Activated T-cell treated with anti-CD3 and anti-CD28 coated beads, Interleukin-2, amount 50 U/mL, for 24 hours (primary cell): ENCODE data around the gene BET1.

Experiments
- DNase-seq: peaks from one replicate; pipeline ENCODE4 v3.0.0-alpha.2; 2020
- H3K27ac Mint-ChIP-seq: 2 replicates; pipeline ENCODE4 v1.8.0; 2020; ENCODE audit warnings: mild to moderate bottlenecking, mixed read lengths
- H3K27me3 Mint-ChIP-seq: 2 replicates; pipeline ENCODE4 v1.8.0; 2020; ENCODE audit warnings: mixed read lengths
- H3K36me3 Mint-ChIP-seq: 2 replicates; pipeline ENCODE4 v1.8.0; 2020; ENCODE audit warnings: low read depth, mixed read lengths
- H3K4me1 Mint-ChIP-seq: 2 replicates; pipeline ENCODE4 v1.8.0; 2020; ENCODE audit warnings: low read depth, mixed read lengths
- H3K4me3 Mint-ChIP-seq: 2 replicates; pipeline ENCODE4 v1.8.0; 2020; ENCODE audit warnings: mild to moderate bottlenecking, moderate library complexity, mixed read lengths
- H3K9me3 Mint-ChIP-seq: 2 replicates; pipeline ENCODE4 v1.8.0; 2020; ENCODE audit warnings: mixed read lengths

BET1 gene

GRCh38 chr7:93992421-93993110 lies 11.6 kb downstream of the BET1 start:
- no peaks in the 10 kb centered on the region for H3K27me3 Mint-ChIP-seq
- no peak overlapping the region for H3K27ac Mint-ChIP-seq
- H3K4me3 Mint-ChIP-seq, result no peak overlapping the region
- no peak for DNase-seq
- H3K4me1 Mint-ChIP-seq, result peaks cover 6% of the 10 kb centered on the region
- H3K9me3 Mint-ChIP-seq, result no peaks in the 10 kb centered on the region
- H3K36me3 Mint-ChIP-seq, result peaks cover 46% of the 10 kb centered on the region

- Mint-ChIP-seq H3K9me3 (no peaks in the 10 kb centered on the region), H3K4me1 (peaks cover under 1% of the 10 kb centered on the region), H3K27ac (no peak overlapping the region), H3K4me3 (no peak overlapping the region), H3K36me3 (peaks cover 12% of the 10 kb centered on the region), H3K27me3 (no peaks in the 10 kb centered on the region)
- DNase-seq, result no peak
Measured at GRCh38 chr7:93987297-93987696, 16.9 kb downstream of the BET1 start.

- no peak overlapping the region for H3K27ac Mint-ChIP-seq
- H3K4me1 Mint-ChIP-seq, result peaks cover 5% of the 10 kb centered on the region
- H3K9me3 Mint-ChIP-seq, result no peaks in the 10 kb centered on the region
- peaks cover 6% of the 10 kb centered on the region for H3K36me3 Mint-ChIP-seq
- H3K4me3 Mint-ChIP-seq, result no peak overlapping the region
- DNase-seq, result no peak
- H3K27me3 Mint-ChIP-seq, result no peaks in the 10 kb centered on the region
Measured at GRCh38 chr7:93985101-93985500, 19.1 kb downstream of the BET1 start.

- Mint-ChIP-seq H3K27ac (no peak overlapping the region), H3K4me1 (peaks cover 5% of the 10 kb centered on the region), H3K4me3 (no peak overlapping the region), H3K36me3 (peaks cover 6% of the 10 kb centered on the region), H3K9me3 (no peaks in the 10 kb centered on the region), H3K27me3 (no peaks in the 10 kb centered on the region)
- no peak for DNase-seq
Measured at GRCh38 chr7:93984024-93984423, 20.1 kb downstream of the BET1 start.

- Mint-ChIP-seq H3K4me3 (no peak overlapping the region), H3K27ac (no peak overlapping the region), H3K4me1 (peaks cover 5% of the 10 kb centered on the region), H3K27me3 (no peaks in the 10 kb centered on the region), H3K9me3 (no peaks in the 10 kb centered on the region), H3K36me3 (no peaks in the 10 kb centered on the region)
- no peak for DNase-seq
Measured at GRCh38 chr7:93981480-93981874, 22.7 kb downstream of the BET1 start.

- DNase-seq, result no peak
- Mint-ChIP-seq H3K27me3 (no peaks in the 10 kb centered on the region), H3K4me3 (no peak overlapping the region), H3K9me3 (no peaks in the 10 kb centered on the region), H3K36me3 (no peaks in the 10 kb centered on the region), H3K4me1 (peaks cover 5% of the 10 kb centered on the region), H3K27ac (no peak overlapping the region)
Measured at GRCh38 chr7:93980744-93981479, 23.2 kb downstream of the BET1 start.

- no peaks in the 10 kb centered on the region for H3K9me3 Mint-ChIP-seq
- DNase-seq, result no peak
- no peaks in the 10 kb centered on the region for H3K27me3 Mint-ChIP-seq
- no peaks in the 10 kb centered on the region for H3K36me3 Mint-ChIP-seq
- H3K27ac Mint-ChIP-seq, result no peak overlapping the region
- no peak overlapping the region for H3K4me3 Mint-ChIP-seq
- H3K4me1 Mint-ChIP-seq, result peaks cover 5% of the 10 kb centered on the region
Measured at GRCh38 chr7:93977211-93977950, 26.8 kb downstream of the BET1 start.

- no peak for DNase-seq
- Mint-ChIP-seq H3K9me3 (no peaks in the 10 kb centered on the region), H3K4me3 (no peak overlapping the region), H3K27ac (no peak overlapping the region), H3K27me3 (no peaks in the 10 kb centered on the region), H3K36me3 (no peaks in the 10 kb centered on the region), H3K4me1 (no peaks in the 10 kb centered on the region)
Measured at GRCh38 chr7:93973134-93973533, 31.0 kb downstream of the BET1 start.

- DNase-seq, result no peak
- no peak overlapping the region for H3K4me3 Mint-ChIP-seq
- no peak overlapping the region for H3K27ac Mint-ChIP-seq
- H3K36me3 Mint-ChIP-seq, result no peaks in the 10 kb centered on the region
- H3K9me3 Mint-ChIP-seq, result no peaks in the 10 kb centered on the region
- no peaks in the 10 kb centered on the region for H3K4me1 Mint-ChIP-seq
- no peaks in the 10 kb centered on the region for H3K27me3 Mint-ChIP-seq
Measured at GRCh38 chr7:93972029-93972725, 32.0 kb downstream of the BET1 start.

- Mint-ChIP-seq H3K36me3 (peaks cover 2% of the 10 kb centered on the region), H3K9me3 (no peaks in the 10 kb centered on the region), H3K27ac (no peak overlapping the region), H3K4me3 (no peak overlapping the region), H3K4me1 (no peaks in the 10 kb centered on the region), H3K27me3 (no peaks in the 10 kb centered on the region)
- DNase-seq, result no peak
Measured at GRCh38 chr7:93968911-93969620, 35.1 kb downstream of the BET1 start.

GRCh38 chr7:93964813-93965212 lies 39.3 kb downstream of the BET1 start:
- Mint-ChIP-seq H3K36me3 (peaks cover 2% of the 10 kb centered on the region), H3K27me3 (no peaks in the 10 kb centered on the region), H3K4me1 (no peaks in the 10 kb centered on the region), H3K9me3 (no peaks in the 10 kb centered on the region), H3K27ac (no peak overlapping the region), H3K4me3 (no peak overlapping the region)
- DNase-seq, result no peak

GRCh38 chr7:93964262-93964661 lies 39.9 kb downstream of the BET1 start:
- no peaks in the 10 kb centered on the region for H3K4me1 Mint-ChIP-seq
- peaks cover 2% of the 10 kb centered on the region for H3K36me3 Mint-ChIP-seq
- no peak overlapping the region for H3K4me3 Mint-ChIP-seq
- DNase-seq, result no peak
- H3K9me3 Mint-ChIP-seq, result no peaks in the 10 kb centered on the region
- H3K27ac Mint-ChIP-seq, result no peak overlapping the region
- H3K27me3 Mint-ChIP-seq, result no peaks in the 10 kb centered on the region

- no peak for DNase-seq
- no peaks in the 10 kb centered on the region for H3K4me1 Mint-ChIP-seq
- no peak overlapping the region for H3K4me3 Mint-ChIP-seq
- H3K27me3 Mint-ChIP-seq, result no peaks in the 10 kb centered on the region
- peaks cover 2% of the 10 kb centered on the region for H3K36me3 Mint-ChIP-seq
- H3K9me3 Mint-ChIP-seq, result no peaks in the 10 kb centered on the region
- no peak overlapping the region for H3K27ac Mint-ChIP-seq
Measured at GRCh38 chr7:93960986-93961385, 43.2 kb downstream of the BET1 start.

- H3K9me3 Mint-ChIP-seq, result no peaks in the 10 kb centered on the region
- H3K4me1 Mint-ChIP-seq, result no peaks in the 10 kb centered on the region
- H3K36me3 Mint-ChIP-seq, result no peaks in the 10 kb centered on the region
- no peak overlapping the region for H3K27ac Mint-ChIP-seq
- DNase-seq, result no peak
- no peaks in the 10 kb centered on the region for H3K27me3 Mint-ChIP-seq
- H3K4me3 Mint-ChIP-seq, result no peak overlapping the region
Measured at GRCh38 chr7:93958651-93959050, 45.5 kb downstream of the BET1 start.
